ENCODE measurements around the gene PROCA1.
"Not testable (repeated sequence)": the region's sequence is repeated elsewhere in the genome, so short reads cannot be mapped to it uniquely, and the experiment has no call there.

Gene PROCA1

GRCh38 chr17:28744104-28744971, 32.6 kb upstream of the PROCA1 start:
- peak; percentile 76 for DNase-seq (ENCODE audit: low spot score)

GRCh38 chr17:28743243-28744103, 31.8 kb upstream of the PROCA1 start, which contains the start of gene TRAF4:
TSS of gene TRAF4 (plus strand) at chr17:28744011. CDS start at chr17:28744113, 102 bp downstream.
- peak; percentile 88 for DNase-seq (ENCODE audit: low spot score)

GRCh38 chr17:28741358-28742349, 30.0 kb upstream of the PROCA1 start:
- DNase-seq (ENCODE audit: low spot score): no peak

- DNase-seq (ENCODE audit: low spot score): no peak
Observed at GRCh38 chr17:28740406-28741357, 29.0 kb upstream of the PROCA1 start.

GRCh38 chr17:28738680-28739384, 27.1 kb upstream of the PROCA1 start:
- DNase-seq (ENCODE audit: low spot score): no peak

- DNase-seq (ENCODE audit: low spot score): peak; percentile 79
Observed at GRCh38 chr17:28737770-28738679, 26.3 kb upstream of the PROCA1 start.

GRCh38 chr17:28737316-28737715, 25.6 kb upstream of the PROCA1 start:
- no peak for DNase-seq (ENCODE audit: low spot score)

GRCh38 chr17:28735913-28736769, 24.5 kb upstream of the PROCA1 start:
- DNase-seq (ENCODE audit: low spot score): not testable (repeated sequence)

- DNase-seq (ENCODE audit: low spot score): no peak
Observed at GRCh38 chr17:28735242-28735722, 23.6 kb upstream of the PROCA1 start.

- DNase-seq (ENCODE audit: low spot score): no peak
Observed at GRCh38 chr17:28734712-28735241, 23.1 kb upstream of the PROCA1 start.

- DNase-seq (ENCODE audit: low spot score): no peak
Observed at GRCh38 chr17:28733346-28733745, 21.7 kb upstream of the PROCA1 start.

- no peak for DNase-seq (ENCODE audit: low spot score)
Observed at GRCh38 chr17:28729950-28730330, 18.3 kb upstream of the PROCA1 start.

- DNase-seq (ENCODE audit: low spot score): peak; percentile 95
Observed at GRCh38 chr17:28728364-28729200, 16.9 kb upstream of the PROCA1 start, which contains the start of gene NEK8. TSS of gene NEK8 (plus strand) at chr17:28728788. CDS start at chr17:28728814, 26 bp downstream.

GRCh38 chr17:28726627-28727491, 15.2 kb upstream of the PROCA1 start:
- peak; percentile 99 for DNase-seq (ENCODE audit: low spot score)

- no peak for DNase-seq (ENCODE audit: low spot score)
Observed at GRCh38 chr17:28726226-28726626, 14.5 kb upstream of the PROCA1 start, which contains the start of gene TLCD1. TSS of gene TLCD1 (minus strand) at chr17:28726233. CDS start at chr17:28726097, 136 bp downstream.
